ENCODE measurements around the gene SIPA1L3.

Gene SIPA1L3

GRCh38 chr19:38017401-38018151 lies 110.6 kb downstream of the SIPA1L3 start:
- H3K4me3 ChIP-seq (ENCODE audit: control insufficient read depth in 1 of 7, extremely low read depth in 1 of 7, insufficient read depth in 4 of 7, low read depth in 2 of 7, low read length in 6 of 7): no peak overlapping the region
- ChIA-PET CTCF (interaction anchor here (0.7 to 3.6 kb wide), 2 partner anchors 13 to 54 kb away, joined by 3 to 23 read pairs; no protein-coding TSS in a partner anchor), POLR2A (interaction anchor here (1.3 kb wide), 1 partner anchor 10 kb away, joined by 3 read pairs; no protein-coding TSS in a partner anchor)
- no peak overlapping the region for H3K27ac ChIP-seq (ENCODE audit: insufficient read depth in 1 of 2, low read depth in 1 of 2, low read length in 2 of 2, poor library complexity in 1 of 2, severe bottlenecking in 2 of 2)
- peaks cover 14 to 71% (median 57%) of the 10 kb centered on the region in 4 experiments for H3K4me1 ChIP-seq (ENCODE audit: control extremely low read depth in 1 of 4, control insufficient read depth in 4 of 4, insufficient read depth in 4 of 4, low read length in 3 of 4)
- H3K27me3 ChIP-seq (replicated peaks in 2 of 5; ENCODE audit: control insufficient read depth in 4 of 5, insufficient read depth in 5 of 5, low read length in 4 of 5): no peaks in the 10 kb centered on the region
- H3K9me3 ChIP-seq (ENCODE audit: control extremely low read depth in 1 of 5, control insufficient read depth in 4 of 5, insufficient read depth in 2 of 5, low read depth in 1 of 5, low read length in 4 of 5): no peaks in the 10 kb centered on the region
- peaks cover 0 to 3% (median 0%) of the 10 kb centered on the region in 4 experiments for H3K36me3 ChIP-seq (ENCODE audit: control insufficient read depth in 4 of 4, insufficient read depth in 4 of 4, low read length in 3 of 4)
- no peak for DNase-seq
- 89% methylated on average over 6 of the region's 6 CpGs for WGBS (ENCODE audit: insufficient coverage)

DNA sequence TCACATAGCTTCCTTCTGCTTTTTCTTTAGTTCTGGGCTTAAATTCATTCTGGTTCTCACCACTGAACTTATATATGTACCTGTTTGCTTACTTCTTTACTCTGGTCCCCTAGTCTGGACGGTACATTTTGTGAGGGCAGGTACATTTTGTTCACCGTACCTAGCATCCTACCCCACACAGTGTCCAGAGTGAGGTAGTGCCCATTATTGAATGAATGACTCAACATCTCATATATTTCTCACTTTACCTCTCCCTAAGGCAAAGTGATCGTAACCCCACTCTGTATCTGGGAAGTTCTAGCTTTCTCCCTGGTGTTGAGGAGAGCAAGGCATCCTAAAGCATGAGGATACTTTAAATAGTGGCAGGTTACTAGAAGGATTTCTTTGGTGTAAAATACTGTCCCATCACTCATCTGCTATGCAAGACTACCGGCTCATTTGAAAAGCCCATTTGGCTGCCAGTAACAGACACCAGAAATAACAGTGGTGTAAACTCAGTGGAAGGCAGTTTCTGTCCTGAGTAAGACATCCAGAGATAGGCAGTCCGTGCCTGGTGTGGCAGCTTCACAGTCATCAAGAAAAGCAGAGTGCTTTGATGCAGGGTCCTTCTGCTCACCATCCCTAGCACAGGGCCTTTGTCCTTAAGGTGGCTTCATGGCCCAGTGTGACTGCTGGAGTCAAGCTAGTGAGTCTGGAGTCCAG lies 111.8 kb downstream of the SIPA1L3 start:
- DNase-seq: peak in 1 of 3 donors; percentile 50
- Histone ChIP-seq H3K4me1 (ENCODE audit: control extremely low read depth in 1 of 4, control insufficient read depth in 4 of 4, insufficient read depth in 4 of 4, low read length in 3 of 4) (peaks cover 15 to 81% (median 70%) of the 10 kb centered on the region in 4 experiments), H3K4me3 (ENCODE audit: control insufficient read depth in 1 of 7, extremely low read depth in 1 of 7, insufficient read depth in 4 of 7, low read depth in 2 of 7, low read length in 6 of 7) (peak overlapping the region in 2 of 7 experiments; percentile 4 to 22), H3K27me3 (replicated peaks in 2 of 5; ENCODE audit: control insufficient read depth in 4 of 5, insufficient read depth in 5 of 5, low read length in 4 of 5) (no peaks in the 10 kb centered on the region), H3K27ac (ENCODE audit: insufficient read depth in 1 of 2, low read depth in 1 of 2, low read length in 2 of 2, poor library complexity in 1 of 2, severe bottlenecking in 2 of 2) (no peak overlapping the region), H3K9me3 (ENCODE audit: control extremely low read depth in 1 of 5, control insufficient read depth in 4 of 5, insufficient read depth in 2 of 5, low read depth in 1 of 5, low read length in 4 of 5) (no peaks in the 10 kb centered on the region), H3K36me3 (ENCODE audit: control insufficient read depth in 4 of 4, insufficient read depth in 4 of 4, low read length in 3 of 4) (peaks cover 0 to 3% (median 0%) of the 10 kb centered on the region in 4 experiments)
- POLR2A ChIA-PET: interaction anchor here (1.3 to 2.6 kb wide), 2 partner anchors 11 to 14 kb away, joined by 3 to 14 read pairs; no protein-coding TSS in a partner anchor
- WGBS (ENCODE audit: insufficient coverage): 26% methylated on average over 2 of the region's 5 CpGs
- CTCF ChIA-PET: interaction anchor here (0.9 to 3.6 kb wide), 10 partner anchors 9 to 117 kb away, joined by 3 to 23 read pairs (median 4); partner anchors contain the start of genes SIPA1L3 and WDR87

GRCh38 chr19:38019396-38019724 lies 112.4 kb downstream of the SIPA1L3 start:
- H3K27ac ChIP-seq (ENCODE audit: insufficient read depth in 1 of 2, low read depth in 1 of 2, low read length in 2 of 2, poor library complexity in 1 of 2, severe bottlenecking in 2 of 2): no peak overlapping the region
- peaks cover 15 to 82% (median 73%) of the 10 kb centered on the region in 4 experiments for H3K4me1 ChIP-seq (ENCODE audit: control extremely low read depth in 1 of 4, control insufficient read depth in 4 of 4, insufficient read depth in 4 of 4, low read length in 3 of 4)
- H3K27me3 ChIP-seq (replicated peaks in 2 of 5; ENCODE audit: control insufficient read depth in 4 of 5, insufficient read depth in 5 of 5, low read length in 4 of 5): no peaks in the 10 kb centered on the region
- ChIA-PET CTCF (interaction anchor here (0.9 to 3.6 kb wide), 11 partner anchors 9 to 117 kb away, joined by 3 to 23 read pairs (median 4); partner anchors contain the start of genes SIPA1L3 and WDR87), POLR2A (interaction anchor here (2.6 kb wide), 1 partner anchor 15 kb away, joined by 14 read pairs; no protein-coding TSS in a partner anchor)
- peak in 2 of 3 donors; percentile 53 to 64 for DNase-seq
- H3K4me3 ChIP-seq (ENCODE audit: control insufficient read depth in 1 of 7, extremely low read depth in 1 of 7, insufficient read depth in 4 of 7, low read depth in 2 of 7, low read length in 6 of 7): peak overlapping the region in 2 of 7 experiments; percentile 4 to 22
- WGBS (ENCODE audit: insufficient coverage): 50% methylated on average over 1 of the region's 2 CpGs
- no peaks in the 10 kb centered on the region for H3K9me3 ChIP-seq (ENCODE audit: control extremely low read depth in 1 of 5, control insufficient read depth in 4 of 5, insufficient read depth in 2 of 5, low read depth in 1 of 5, low read length in 4 of 5)
- H3K36me3 ChIP-seq (ENCODE audit: control insufficient read depth in 4 of 4, insufficient read depth in 4 of 4, low read length in 3 of 4): peaks cover 0 to 3% (median 0%) of the 10 kb centered on the region in 4 experiments

- WGBS (ENCODE audit: insufficient coverage): 0% methylated on average over 2 of the region's 4 CpGs
- ChIA-PET POLR2A (interaction anchor here (0.6 to 2.6 kb wide), 4 partner anchors 16 to 114 kb away, joined by 3 to 14 read pairs (median 3); partner anchors contain the start of gene WDR87), CTCF (interaction anchor here (1.1 to 3.6 kb wide), 15 partner anchors 9 to 118 kb away, joined by 3 to 23 read pairs (median 4); partner anchors contain the start of genes SIPA1L3 and WDR87)
These were observed 113.3 kb downstream of the SIPA1L3 start for GRCh38 chr19:38020311-38020710.

GRCh38 chr19:38021352-38021751 lies 114.3 kb downstream of the SIPA1L3 start:
- H3K4me3 ChIP-seq (ENCODE audit: control insufficient read depth in 1 of 7, extremely low read depth in 1 of 7, insufficient read depth in 4 of 7, low read depth in 2 of 7, low read length in 6 of 7): peak overlapping the region in 2 of 7 experiments; percentile 9 to 20
- DNase-seq: peak in 1 of 3 donors; percentile 39
- no peaks in the 10 kb centered on the region for H3K9me3 ChIP-seq (ENCODE audit: control extremely low read depth in 1 of 5, control insufficient read depth in 4 of 5, insufficient read depth in 2 of 5, low read depth in 1 of 5, low read length in 4 of 5)
- peaks cover 22 to 92% (median 91%) of the 10 kb centered on the region in 4 experiments for H3K4me1 ChIP-seq (ENCODE audit: control extremely low read depth in 1 of 4, control insufficient read depth in 4 of 4, insufficient read depth in 4 of 4, low read length in 3 of 4)
- H3K27ac ChIP-seq (ENCODE audit: insufficient read depth in 1 of 2, low read depth in 1 of 2, low read length in 2 of 2, poor library complexity in 1 of 2, severe bottlenecking in 2 of 2): peak overlapping the region; percentile 27 to 72
- POLR2A ChIA-PET: interaction anchor here (0.6 to 1.2 kb wide), 3 partner anchors 9 to 97 kb away, joined by 3 to 5 read pairs (median 3); no protein-coding TSS in a partner anchor
- CTCF ChIA-PET: interaction anchor here (1.1 to 3.6 kb wide), 10 partner anchors 8 to 119 kb away, joined by 3 to 23 read pairs (median 3); no protein-coding TSS in a partner anchor
- WGBS (ENCODE audit: insufficient coverage): no CpG with 5 or more reads among the region's 1 CpG
- H3K36me3 ChIP-seq (ENCODE audit: control insufficient read depth in 4 of 4, insufficient read depth in 4 of 4, low read length in 3 of 4): no peaks in the 10 kb centered on the region
- no peaks in the 10 kb centered on the region for H3K27me3 ChIP-seq (replicated peaks in 2 of 5; ENCODE audit: control insufficient read depth in 4 of 5, insufficient read depth in 5 of 5, low read length in 4 of 5)

More at GRCh38 chr19:38020311-38020710, 113.3 kb downstream of the SIPA1L3 start:
- Histone ChIP-seq H3K36me3 (ENCODE audit: control insufficient read depth in 4 of 4, insufficient read depth in 4 of 4, low read length in 3 of 4) (peaks cover 0 to 3% (median 0%) of the 10 kb centered on the region in 4 experiments), H3K4me1 (ENCODE audit: control extremely low read depth in 1 of 4, control insufficient read depth in 4 of 4, insufficient read depth in 4 of 4, low read length in 3 of 4) (peaks cover 15 to 90% (median 83%) of the 10 kb centered on the region in 4 experiments), H3K27ac (ENCODE audit: insufficient read depth in 1 of 2, low read depth in 1 of 2, low read length in 2 of 2, poor library complexity in 1 of 2, severe bottlenecking in 2 of 2) (peak overlapping the region; percentile 26 to 72), H3K4me3 (ENCODE audit: control insufficient read depth in 1 of 7, extremely low read depth in 1 of 7, insufficient read depth in 4 of 7, low read depth in 2 of 7, low read length in 6 of 7) (peak overlapping the region in 3 of 7 experiments; percentile 28 to 30 (median 28)), H3K9me3 (ENCODE audit: control extremely low read depth in 1 of 5, control insufficient read depth in 4 of 5, insufficient read depth in 2 of 5, low read depth in 1 of 5, low read length in 4 of 5) (no peaks in the 10 kb centered on the region), H3K27me3 (replicated peaks in 2 of 5; ENCODE audit: control insufficient read depth in 4 of 5, insufficient read depth in 5 of 5, low read length in 4 of 5) (no peaks in the 10 kb centered on the region)
- peak; percentile 84 to 96 (median 93) for DNase-seq

- CTCF ChIA-PET: interaction anchor here (0.6 to 0.9 kb wide), 3 partner anchors 11 to 114 kb away, joined by 3 read pairs; no protein-coding TSS in a partner anchor
- POLR2A ChIA-PET: interaction anchor here (1.2 kb wide), 1 partner anchor 19 kb away, joined by 4 read pairs; no protein-coding TSS in a partner anchor
These were observed 116.0 kb downstream of the SIPA1L3 start for GRCh38 chr19:38022791-38023670.

More at GRCh38 chr19:38022791-38023670, 116.0 kb downstream of the SIPA1L3 start:
- peak overlapping the region in 2 of 7 experiments; percentile 1 to 24 for H3K4me3 ChIP-seq (ENCODE audit: control insufficient read depth in 1 of 7, extremely low read depth in 1 of 7, insufficient read depth in 4 of 7, low read depth in 2 of 7, low read length in 6 of 7)
- no peaks in the 10 kb centered on the region for H3K9me3 ChIP-seq (ENCODE audit: control extremely low read depth in 1 of 5, control insufficient read depth in 4 of 5, insufficient read depth in 2 of 5, low read depth in 1 of 5, low read length in 4 of 5)
- no peaks in the 10 kb centered on the region for H3K36me3 ChIP-seq (ENCODE audit: control insufficient read depth in 4 of 4, insufficient read depth in 4 of 4, low read length in 3 of 4)
- no peaks in the 10 kb centered on the region for H3K27me3 ChIP-seq (replicated peaks in 2 of 5; ENCODE audit: control insufficient read depth in 4 of 5, insufficient read depth in 5 of 5, low read length in 4 of 5)
- DNase-seq: peak in 1 of 3 donors; percentile 66
- H3K27ac ChIP-seq (ENCODE audit: insufficient read depth in 1 of 2, low read depth in 1 of 2, low read length in 2 of 2, poor library complexity in 1 of 2, severe bottlenecking in 2 of 2): peak overlapping the region in 1 of 2 experiments; percentile 49
- 44% methylated on average over 6 of the region's 13 CpGs for WGBS (ENCODE audit: insufficient coverage)
- peaks cover 22 to 95% (median 90%) of the 10 kb centered on the region in 4 experiments for H3K4me1 ChIP-seq (ENCODE audit: control extremely low read depth in 1 of 4, control insufficient read depth in 4 of 4, insufficient read depth in 4 of 4, low read length in 3 of 4)

Measured in common myeloid progenitor, CD34-positive (primary cell).